Measurements from ENCODE around the gene OSTM1. TPM values are rescaled to one million over a fixed set of nuclear protein-coding genes. Genes with fewer than 3 reads are reported as not detected.

The OSTM1 gene
- total and polyA plus RNA-seq, 10 donors: 12.5 to 146 (median 57.0) TPM

DNA sequence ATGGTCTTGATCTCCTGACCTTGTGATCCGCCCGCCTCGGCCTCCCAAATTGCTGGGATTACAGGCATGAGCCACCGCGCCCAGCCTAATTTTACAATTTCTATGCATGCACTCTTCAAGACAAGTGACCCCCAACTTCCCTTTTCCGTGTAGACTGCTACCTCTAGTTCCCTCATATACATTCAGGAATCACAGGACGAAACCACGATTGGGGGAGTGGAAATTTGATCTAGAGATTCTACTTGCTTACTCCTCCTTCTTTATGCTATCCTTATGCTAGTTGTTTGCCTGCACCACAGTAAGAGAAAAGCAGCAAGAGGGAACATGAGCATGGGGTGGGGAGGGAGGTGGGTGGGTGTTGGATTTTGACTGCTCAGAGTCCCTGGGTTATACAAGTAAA is 34.9 kb downstream of the OSTM1 start:
- Histone ChIP-seq H3K4me1 (no peaks in the 10 kb centered on the region), H3K4me3 (no peak overlapping the region), H3K36me3 (peaks cover 0 to 99% (median 45%) of the 10 kb centered on the region in 6 donors), H3K9me3 (no peaks in the 10 kb centered on the region), H3K27ac (no peak overlapping the region), H3K27me3 (replicated peaks in 1 of 7) (no peaks in the 10 kb centered on the region)
- no peak for DNase-seq
- TF ChIP-seq, protein P1, sequence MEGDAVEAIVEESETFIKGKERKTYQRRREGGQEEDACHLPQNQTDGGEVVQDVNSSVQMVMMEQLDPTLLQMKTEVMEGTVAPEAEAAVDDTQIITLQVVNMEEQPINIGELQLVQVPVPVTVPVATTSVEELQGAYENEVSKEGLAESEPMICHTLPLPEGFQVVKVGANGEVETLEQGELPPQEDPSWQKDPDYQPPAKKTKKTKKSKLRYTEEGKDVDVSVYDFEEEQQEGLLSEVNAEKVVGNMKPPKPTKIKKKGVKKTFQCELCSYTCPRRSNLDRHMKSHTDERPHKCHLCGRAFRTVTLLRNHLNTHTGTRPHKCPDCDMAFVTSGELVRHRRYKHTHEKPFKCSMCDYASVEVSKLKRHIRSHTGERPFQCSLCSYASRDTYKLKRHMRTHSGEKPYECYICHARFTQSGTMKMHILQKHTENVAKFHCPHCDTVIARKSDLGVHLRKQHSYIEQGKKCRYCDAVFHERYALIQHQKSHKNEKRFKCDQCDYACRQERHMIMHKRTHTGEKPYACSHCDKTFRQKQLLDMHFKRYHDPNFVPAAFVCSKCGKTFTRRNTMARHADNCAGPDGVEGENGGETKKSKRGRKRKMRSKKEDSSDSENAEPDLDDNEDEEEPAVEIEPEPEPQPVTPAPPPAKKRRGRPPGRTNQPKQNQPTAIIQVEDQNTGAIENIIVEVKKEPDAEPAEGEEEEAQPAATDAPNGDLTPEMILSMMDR (IDR thresholded peaks at IDR 0.05 in 8 of 11, conservative IDR thresholded peaks at IDR 0.05 in 3 of 11): no peak
- no peak for TF ChIP-seq POLR2A (IDR thresholded peaks at IDR 0.05)
- TF ChIP-seq POLR2AphosphoS5 (IDR thresholded peaks at IDR 0.05): no peak
- intact Hi-C loops (cut with DNase I; ENCODE audit: low total_unique reads): loop anchor here (10.0 kb wide), 1 partner anchor 75 kb away; no protein-coding TSS in a partner anchor
- 84 to 89% (median 87%) methylated on average over 7 to 8 of the region's 8 CpGs for WGBS, 5 donors

DNA sequence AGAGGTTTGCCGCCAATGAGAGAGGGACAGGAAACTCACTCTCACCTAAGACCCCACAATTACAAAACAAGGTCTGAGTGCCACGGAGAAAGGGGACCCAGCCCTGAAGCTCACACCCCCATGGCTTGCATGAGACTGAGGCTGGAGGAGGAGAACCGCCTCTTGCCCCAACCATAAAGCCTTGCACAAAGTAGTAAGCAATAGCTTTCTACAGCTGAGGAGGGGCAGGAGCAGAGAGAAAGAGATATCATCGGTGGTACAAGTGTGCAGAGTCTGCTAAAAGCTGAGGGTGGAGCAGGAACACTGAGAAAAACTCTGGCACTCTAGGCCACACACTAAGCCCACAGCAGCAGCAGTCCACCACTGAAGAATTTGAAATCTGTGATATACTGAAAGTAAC is 37.7 kb downstream of the OSTM1 start:
- Histone ChIP-seq H3K9me3 (no peaks in the 10 kb centered on the region), H3K27ac (no peak overlapping the region), H3K4me3 (no peak overlapping the region), H3K27me3 (replicated peaks in 1 of 7) (no peaks in the 10 kb centered on the region), H3K4me1 (no peaks in the 10 kb centered on the region), H3K36me3 (peaks cover 0 to 97% (median 34%) of the 10 kb centered on the region in 6 donors)
- DNase-seq: no peak
- 76 to 81% (median 77%) methylated on average over 4 of the region's 4 CpGs for WGBS, 5 donors
- TF ChIP-seq, protein P1 (IDR thresholded peaks at IDR 0.05 in 8 of 11, conservative IDR thresholded peaks at IDR 0.05 in 3 of 11): no peak
- no peak for TF ChIP-seq POLR2AphosphoS5 (IDR thresholded peaks at IDR 0.05)
- intact Hi-C loops (cut with DNase I; ENCODE audit: low total_unique reads): no loop called here

DNA sequence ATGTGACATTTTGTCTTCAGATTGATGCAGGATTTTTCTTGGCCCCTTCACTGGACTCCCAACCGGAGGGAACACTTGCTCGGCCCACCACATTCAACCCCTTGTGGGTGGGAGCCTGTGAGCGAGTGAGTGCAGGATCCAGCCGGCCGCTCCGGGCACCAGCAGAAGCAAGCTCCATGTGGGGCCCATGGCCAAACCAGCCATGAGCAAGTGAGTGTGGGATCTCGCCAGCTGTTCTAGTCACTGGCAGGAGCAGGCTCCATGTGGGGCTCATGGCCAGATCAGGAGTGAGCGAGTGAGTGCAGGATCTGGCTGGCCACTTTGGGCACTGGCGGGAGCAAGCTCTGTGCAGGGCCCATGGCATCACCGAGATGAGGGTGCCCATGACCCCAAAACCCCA is 42.6 kb downstream of the OSTM1 start:
- no peak overlapping the region for H3K27ac ChIP-seq
- no peaks in the 10 kb centered on the region for H3K4me1 ChIP-seq
- 94 to 99% (median 97%) methylated on average over 10 of the region's 10 CpGs for WGBS, 5 donors
- no peaks in the 10 kb centered on the region for H3K9me3 ChIP-seq
- no peak for DNase-seq
- no peaks in the 10 kb centered on the region for H3K27me3 ChIP-seq (replicated peaks in 1 of 7)
- H3K36me3 ChIP-seq: peaks cover 0 to 55% (median 7%) of the 10 kb centered on the region in 6 donors
- intact Hi-C loops (cut with DNase I; ENCODE audit: low total_unique reads): no loop called here
- H3K4me3 ChIP-seq: no peak overlapping the region
- TF ChIP-seq POLR2AphosphoS5 (IDR thresholded peaks at IDR 0.05) (peak in 2 of 3 donors; percentile 11 to 20), POLR2A (IDR thresholded peaks at IDR 0.05) (no peak)

DNA sequence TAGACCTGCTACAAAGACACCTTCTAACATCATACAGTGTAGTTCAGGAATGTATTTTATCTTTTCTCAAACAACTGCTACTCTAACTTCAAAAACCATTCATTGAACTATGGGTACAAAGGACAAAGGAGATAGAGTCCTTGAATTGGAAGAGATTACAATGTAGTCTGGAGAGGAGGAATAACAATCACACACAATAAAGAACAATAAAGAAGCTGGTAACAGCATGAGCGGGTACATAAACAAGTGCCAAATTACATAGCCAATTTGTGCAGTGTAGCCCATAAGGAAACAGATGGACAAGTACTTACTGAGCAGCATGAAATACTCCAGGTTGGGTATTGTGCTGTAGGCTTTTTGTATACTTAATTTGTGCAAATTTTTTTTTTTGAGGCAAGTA is 44.3 kb downstream of the OSTM1 start:
- Histone ChIP-seq H3K27ac (no peak overlapping the region), H3K4me1 (no peaks in the 10 kb centered on the region), H3K9me3 (no peaks in the 10 kb centered on the region), H3K36me3 (peaks cover 0 to 39% (median 2%) of the 10 kb centered on the region in 6 donors), H3K4me3 (no peak overlapping the region), H3K27me3 (replicated peaks in 1 of 7) (no peaks in the 10 kb centered on the region)
- intact Hi-C loops (cut with DNase I; ENCODE audit: low total_unique reads): no loop called here
- TF ChIP-seq POLR2AphosphoS5 (IDR thresholded peaks at IDR 0.05) (no peak), POLR2A (IDR thresholded peaks at IDR 0.05) (no peak)
- TF ChIP-seq, protein P1 (IDR thresholded peaks at IDR 0.05 in 8 of 11, conservative IDR thresholded peaks at IDR 0.05 in 3 of 11): no peak
- no peak for DNase-seq
- 93 to 100% (median 97%) methylated on average over 1 of the region's 1 CpG for WGBS, 5 donors
